B cell (primary cell): ENCODE data around the gene MIS18A. TPM values are rescaled to one million over a fixed set of nuclear protein-coding genes. Genes with fewer than 3 reads are reported as not detected.

Source experiments
- ATAC-seq: fragments of 200-7000 bp; cut with Tn5 transposase; one replicate; pipeline ENCODE4 v1.10.0; 2021; ENCODE audit warnings: low read depth, mild to moderate bottlenecking, moderate number of reproducible peaks, moderate library complexity
- CTCF ChIA-PET: fragments of 350-600 bp; sonication (Branson Sonifier 250); formaldehyde crosslinking; loops from one replicate; lab custom pipeline; 2021; ENCODE audit warnings: antibody characterized with exemption, inconsistent platforms; lab: Charles Lee
- POLR2A ChIA-PET: fragments of 350-600 bp; sonication (Branson Sonifier 250); formaldehyde crosslinking; loops from one replicate; lab custom pipeline; 2021; ENCODE audit warnings: antibody characterized with exemption; lab: Charles Lee
- DNase-seq: peaks from one replicate; pipeline ENCODE4 v3.0.0; 2013
- H2AFZ ChIP-seq: 2 replicates; pipeline ENCODE4 v1.6.1; 2012; ENCODE audit warnings: mild to moderate bottlenecking, low read depth, low read length; ENCODE audit not compliant: insufficient read depth, poor library complexity, severe bottlenecking
- H3K27ac ChIP-seq, 2 donors: 1 replicate in 1 of 2; 2 replicates in 1 of 2; pipeline ENCODE4 v1.5.1; 2012 to 2013; ENCODE audit warnings: low read length in 2 of 2, mild to moderate bottlenecking in 2 of 2, moderate library complexity in 1 of 2
- H3K27me3 ChIP-seq, 4 experiments: fragments of 200-600 bp in 1 of 4; sonication (generic) in 1 of 4; replicated peaks in 1 of 4; 1 replicate in 2 of 4; 2 replicates in 2 of 4; pipeline versions ENCODE4 v1.6.1 to v1.7.0; 2013 to 2016; ENCODE audit warnings: low read length in 3 of 4, mild to moderate bottlenecking in 2 of 4, mixed read lengths in 1 of 4, moderate library complexity in 1 of 4; ENCODE audit not compliant: insufficient read depth in 4 of 4, control insufficient read depth in 3 of 4; ENCODE audit errors: control extremely low read depth in 1 of 4
- H3K36me3 ChIP-seq, 2 experiments: replicated peaks in 1 of 2; 1 replicate in 1 of 2; 2 replicates in 1 of 2; pipeline versions ENCODE4 v1.6.1 to v1.7.1; 2013; ENCODE audit warnings: low read length in 1 of 2; ENCODE audit not compliant: insufficient read depth in 2 of 2, control insufficient read depth in 1 of 2; ENCODE audit errors: control extremely low read depth in 1 of 2, extremely low read depth in 1 of 2
- H3K4me1 ChIP-seq, 2 donors: fragments of 200-600 bp in 1 of 2; sonication (generic) in 1 of 2; 1 replicate in 1 of 2; 2 replicates in 1 of 2; pipeline versions ENCODE4 v1.5.1 to v1.6.1; 2013 to 2017; ENCODE audit warnings: low read length in 2 of 2; ENCODE audit not compliant: control insufficient read depth in 2 of 2, insufficient read depth in 2 of 2
- H3K4me2 ChIP-seq: replicated peaks from 2 replicates; pipeline ENCODE3; 2012; ENCODE audit warnings: mild to moderate bottlenecking, low read depth, low read length; ENCODE audit not compliant: poor library complexity, severe bottlenecking
- H3K4me3 ChIP-seq, 5 experiments: fragments of 200-600 bp in 1 of 5; sonication (generic) in 1 of 5; 1 replicate in 3 of 5; 2 replicates in 2 of 5; pipeline versions ENCODE4 v1.5.1 to v1.7.0; 2011 to 2016; ENCODE audit warnings: low read length in 4 of 5, mild to moderate bottlenecking in 4 of 5, low read depth in 2 of 5, control low read depth in 1 of 5, moderate library complexity in 1 of 5; ENCODE audit not compliant: insufficient read depth in 1 of 5; ENCODE audit errors: control extremely low read depth in 1 of 5, extremely low read depth in 1 of 5
- H3K79me2 ChIP-seq: fragments of 200-600 bp; sonication (generic); one replicate; pipeline ENCODE4 v1.6.0; 2016; ENCODE audit warnings: low read length; ENCODE audit not compliant: control insufficient read depth, insufficient read depth
- H3K9ac ChIP-seq: fragments of 200-600 bp; sonication (generic); 2 replicates; pipeline ENCODE4 v1.6.1; 2017; ENCODE audit warnings: mild to moderate bottlenecking, low read length, moderate library complexity
- H3K9me3 ChIP-seq, 3 donors: one replicate each; pipeline versions ENCODE4 v1.6.1 to v1.7.1; 2013; ENCODE audit warnings: low read length in 2 of 3; ENCODE audit not compliant: control insufficient read depth in 2 of 3, insufficient read depth in 1 of 3; ENCODE audit errors: control extremely low read depth in 1 of 3
- H4K20me1 ChIP-seq: 2 replicates; pipeline ENCODE4 v1.6.0; 2012; ENCODE audit warnings: mild to moderate bottlenecking, low read length; ENCODE audit not compliant: insufficient read depth, control insufficient read depth, poor library complexity, severe bottlenecking
- H3K27ac Mint-ChIP-seq: one replicate; pipeline ENCODE4 v1.8.0; 2021; ENCODE audit warnings: mixed read lengths
- H3K27me3 Mint-ChIP-seq: one replicate; pipeline ENCODE4 v1.8.0; 2021; ENCODE audit warnings: mixed read lengths
- H3K4me1 Mint-ChIP-seq: one replicate; pipeline ENCODE4 v1.8.0; 2021; ENCODE audit warnings: mixed read lengths
- H3K4me3 Mint-ChIP-seq: one replicate; pipeline ENCODE4 v1.8.0; 2021; ENCODE audit warnings: mixed read lengths
- H3K9me3 Mint-ChIP-seq: one replicate; pipeline ENCODE4 v1.8.0; 2022; ENCODE audit warnings: mixed read lengths; ENCODE audit not compliant: insufficient read depth
- EZH2 ChIP-seq: IDR thresholded peaks from 2 replicates; pipeline ENCODE4 v1.6.1; 2012; ENCODE audit warnings: borderline replicate concordance, low read depth, mild to moderate bottlenecking, moderate library complexity, low read length; ENCODE audit not compliant: insufficient read depth, poor library complexity, severe bottlenecking
- WGBS: methylation state at CpG from one replicate; pipeline ENCODE4 v1.1.5; 2013; ENCODE audit warnings: missing lambda C conversion rate; ENCODE audit not compliant: insufficient coverage; 5-methylcytosine and 5-hydroxymethylcytosine counted together
- intact Hi-C: fragments of 100-400 bp; cut with micrococcal nuclease; formaldehyde crosslinking; loops from one replicate; pipeline ENCODE4 v1.10.0; 2022
- polyA plus RNA-seq: library from polyadenylated mRNA; depleted of rRNA; stranded (reverse); fragments of >200 nt; gene quantifications from 2 replicates; pipeline ENCODE4 v1.2.3, GENCODE V29; 2012
- total RNA-seq, 2 donors: library from RNA; stranded (reverse); fragments of 120-200 nt in 1 of 2; gene quantifications; 1 replicate in 1 of 2; 2 replicates in 1 of 2; pipeline versions ENCODE4 v1.2.3 to v1.2.4, GENCODE V29; 2013 to 2022
- TF ChIP-seq, protein P1 (sequence below): fragments of 200-600 bp; IDR thresholded peaks from one replicate; pipeline ENCODE4 v1.8.0; 2022; ENCODE audit warnings: antibody characterized with exemption, mild to moderate bottlenecking

Gene MIS18A
- total and polyA plus RNA-seq, 2 donors (not counting 1 experiment from before 2014, with no cell fraction given), result 4.0 to 10.4 TPM

DNA sequence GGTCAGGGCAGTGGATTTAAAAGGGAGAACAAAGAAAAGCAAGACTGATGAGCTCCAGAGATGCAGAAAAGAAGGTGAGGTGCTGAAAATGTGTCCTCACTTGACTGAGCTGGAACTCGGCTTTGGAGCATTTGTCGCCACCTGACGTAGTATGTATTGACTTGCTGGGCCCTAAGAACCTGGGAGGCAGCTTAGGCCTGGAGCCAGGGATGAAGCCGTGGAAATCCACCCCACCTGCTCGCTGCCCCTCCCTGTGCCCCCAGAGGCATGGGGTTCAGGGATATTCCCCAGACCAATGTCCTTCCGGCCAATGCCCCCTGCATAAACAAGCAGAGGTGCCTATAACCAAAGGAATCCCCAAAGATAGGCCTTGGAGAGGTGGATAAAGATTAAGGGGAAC, 34.1 kb upstream of the MIS18A start:
- Mint-ChIP-seq H3K27me3 (no peaks in the 10 kb centered on the region), H3K9me3 (no peaks in the 10 kb centered on the region), H3K4me1 (no peaks in the 10 kb centered on the region), H3K4me3 (no peak overlapping the region), H3K27ac (no peak overlapping the region)
- Histone ChIP-seq H4K20me1 (no peaks in the 10 kb centered on the region), H3K4me2 (no peak overlapping the region), H3K27ac (no peak overlapping the region), H3K79me2 (no peaks in the 10 kb centered on the region), H3K4me1 (no peaks in the 10 kb centered on the region), H3K9ac (no peak overlapping the region), H3K36me3 (peaks cover 0 to 51% of the 10 kb centered on the region in 2 experiments), H2AFZ (no peak overlapping the region), H3K4me3 (no peak overlapping the region), H3K27me3 (no peaks in the 10 kb centered on the region), H3K9me3 (peaks cover 0 to 4% (median 0%) of the 10 kb centered on the region in 3 donors)
- CTCF ChIA-PET, result interaction anchor here (1.4 kb wide), 1 partner anchor 22 kb away, joined by 3 read pairs; no protein-coding TSS in a partner anchor
- intact Hi-C loops, result no loop called here
- no peak for ATAC-seq
- POLR2A ChIA-PET, result no interaction called here
- TF ChIP-seq, protein P1, sequence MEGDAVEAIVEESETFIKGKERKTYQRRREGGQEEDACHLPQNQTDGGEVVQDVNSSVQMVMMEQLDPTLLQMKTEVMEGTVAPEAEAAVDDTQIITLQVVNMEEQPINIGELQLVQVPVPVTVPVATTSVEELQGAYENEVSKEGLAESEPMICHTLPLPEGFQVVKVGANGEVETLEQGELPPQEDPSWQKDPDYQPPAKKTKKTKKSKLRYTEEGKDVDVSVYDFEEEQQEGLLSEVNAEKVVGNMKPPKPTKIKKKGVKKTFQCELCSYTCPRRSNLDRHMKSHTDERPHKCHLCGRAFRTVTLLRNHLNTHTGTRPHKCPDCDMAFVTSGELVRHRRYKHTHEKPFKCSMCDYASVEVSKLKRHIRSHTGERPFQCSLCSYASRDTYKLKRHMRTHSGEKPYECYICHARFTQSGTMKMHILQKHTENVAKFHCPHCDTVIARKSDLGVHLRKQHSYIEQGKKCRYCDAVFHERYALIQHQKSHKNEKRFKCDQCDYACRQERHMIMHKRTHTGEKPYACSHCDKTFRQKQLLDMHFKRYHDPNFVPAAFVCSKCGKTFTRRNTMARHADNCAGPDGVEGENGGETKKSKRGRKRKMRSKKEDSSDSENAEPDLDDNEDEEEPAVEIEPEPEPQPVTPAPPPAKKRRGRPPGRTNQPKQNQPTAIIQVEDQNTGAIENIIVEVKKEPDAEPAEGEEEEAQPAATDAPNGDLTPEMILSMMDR, result no peak
- TF ChIP-seq EZH2, result no peak
- DNase-seq, result no peak
- WGBS, result 100% methylated on average over 5 of the region's 6 CpGs

DNA sequence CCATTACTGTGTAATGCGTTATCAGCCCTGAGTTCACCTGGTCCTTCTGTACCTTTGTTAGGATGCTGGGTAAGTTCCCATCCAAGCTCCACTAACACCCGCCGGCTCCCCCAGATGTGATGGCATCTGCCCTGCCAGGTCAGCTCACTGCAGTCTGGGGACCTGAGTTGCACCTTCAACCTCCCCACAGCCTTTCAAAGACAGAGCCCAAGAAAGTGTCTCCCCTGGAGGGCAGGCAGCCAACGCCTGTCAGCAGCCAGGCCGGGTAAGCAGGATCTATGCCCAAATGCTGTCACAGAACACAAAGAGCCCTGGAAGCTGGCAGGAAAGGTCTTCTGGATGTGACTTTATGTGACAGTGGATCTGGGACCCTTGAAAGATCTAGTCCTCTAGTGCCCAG, 33.5 kb upstream of the MIS18A start:
- no peak for ATAC-seq
- H4K20me1 ChIP-seq, result no peaks in the 10 kb centered on the region
- H3K27ac Mint-ChIP-seq, result no peak overlapping the region
- H3K4me3 Mint-ChIP-seq, result no peak overlapping the region
- no peak overlapping the region for H3K4me3 ChIP-seq
- no peaks in the 10 kb centered on the region for H3K27me3 Mint-ChIP-seq
- no peaks in the 10 kb centered on the region for H3K9me3 Mint-ChIP-seq
- no peaks in the 10 kb centered on the region for H3K79me2 ChIP-seq
- ChIA-PET POLR2A (no interaction called here), CTCF (no interaction called here)
- H3K4me1 ChIP-seq, result no peaks in the 10 kb centered on the region
- no peak overlapping the region for H3K27ac ChIP-seq
- DNase-seq, result no peak
- intact Hi-C loops, result no loop called here
- peaks cover 0 to 45% of the 10 kb centered on the region in 2 experiments for H3K36me3 ChIP-seq
- TF ChIP-seq, protein P1, result no peak
- TF ChIP-seq EZH2, result no peak
- WGBS, result 100% methylated on average over 5 of the region's 5 CpGs
- no peak overlapping the region for H3K9ac ChIP-seq
- H2AFZ ChIP-seq, result no peak overlapping the region
- H3K9me3 ChIP-seq, result peaks cover 0 to 4% (median 0%) of the 10 kb centered on the region in 3 donors
- H3K27me3 ChIP-seq, result no peaks in the 10 kb centered on the region
- no peak overlapping the region for H3K4me2 ChIP-seq
- no peaks in the 10 kb centered on the region for H3K4me1 Mint-ChIP-seq
